DND-41 (cell line): ENCODE results near the gene MORN5.

Source experiments
- EZH2 ChIP-seq: IDR thresholded peaks from 3 replicates; pipeline ENCODE4 v1.6.1; 2012; ENCODE audit warnings: borderline replicate concordance, low read depth, mild to moderate bottlenecking, moderate library complexity, low read length, inconsistent platforms; ENCODE audit not compliant: severe bottlenecking
- TF ChIP-seq, protein P1 (sequence below): IDR thresholded peaks from 2 replicates; pipeline ENCODE4 v1.5.1; 2012; ENCODE audit warnings: borderline replicate concordance, low read length, moderate library complexity, mild to moderate bottlenecking; ENCODE audit not compliant: poor library complexity, severe bottlenecking; ENCODE audit errors: extremely low read depth

- TF ChIP-seq, protein P1, sequence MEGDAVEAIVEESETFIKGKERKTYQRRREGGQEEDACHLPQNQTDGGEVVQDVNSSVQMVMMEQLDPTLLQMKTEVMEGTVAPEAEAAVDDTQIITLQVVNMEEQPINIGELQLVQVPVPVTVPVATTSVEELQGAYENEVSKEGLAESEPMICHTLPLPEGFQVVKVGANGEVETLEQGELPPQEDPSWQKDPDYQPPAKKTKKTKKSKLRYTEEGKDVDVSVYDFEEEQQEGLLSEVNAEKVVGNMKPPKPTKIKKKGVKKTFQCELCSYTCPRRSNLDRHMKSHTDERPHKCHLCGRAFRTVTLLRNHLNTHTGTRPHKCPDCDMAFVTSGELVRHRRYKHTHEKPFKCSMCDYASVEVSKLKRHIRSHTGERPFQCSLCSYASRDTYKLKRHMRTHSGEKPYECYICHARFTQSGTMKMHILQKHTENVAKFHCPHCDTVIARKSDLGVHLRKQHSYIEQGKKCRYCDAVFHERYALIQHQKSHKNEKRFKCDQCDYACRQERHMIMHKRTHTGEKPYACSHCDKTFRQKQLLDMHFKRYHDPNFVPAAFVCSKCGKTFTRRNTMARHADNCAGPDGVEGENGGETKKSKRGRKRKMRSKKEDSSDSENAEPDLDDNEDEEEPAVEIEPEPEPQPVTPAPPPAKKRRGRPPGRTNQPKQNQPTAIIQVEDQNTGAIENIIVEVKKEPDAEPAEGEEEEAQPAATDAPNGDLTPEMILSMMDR, result no peak
- TF ChIP-seq EZH2, result no peak
Observed at GRCh38 chr9:122188369-122188768, 28.7 kb downstream of the MORN5 start.
